OCI-LY1 (cell line): ENCODE results near the gene CLVS2.

Source experiments
- CTCF ChIP-seq: fragments of 200-600 bp; sonication (generic), shearing (Covaris generic); IDR thresholded peaks from 2 replicates; pipeline ENCODE4 v1.5.1; 2017; ENCODE audit warnings: mild to moderate bottlenecking, antibody characterized with exemption, low read length, moderate library complexity, mixed read lengths
- EZH2 ChIP-seq: fragments of 200-600 bp; sonication (generic), shearing (Covaris generic); IDR thresholded peaks from 2 replicates; pipeline ENCODE4 v1.8.0; 2017; ENCODE audit warnings: borderline replicate concordance, mixed run types, mild to moderate bottlenecking, antibody characterized with exemption, low read length, moderate library complexity, mixed read lengths

GRCh38 chr6:122962000-122962624 lies 33.9 kb upstream of the CLVS2 start:
- no peak for TF ChIP-seq CTCF
- no peak for TF ChIP-seq EZH2
